ENCODE results near the gene TNFRSF25. TPM values are rescaled to one million over a fixed set of nuclear protein-coding genes. Genes with fewer than 3 reads are reported as not detected.

The TNFRSF25 gene
- total RNA-seq, 1 experiment from 2014 or later = 19.5 TPM

- ChIA-PET CTCF (interaction anchor here (0.9 to 6.9 kb wide), 21 partner anchors 9 to 212 kb away, joined by 3 to 281 read pairs (median 5); partner anchors contain the start of genes ACOT7, HES3 and RNF207), POLR2A (no interaction called here)
- peaks cover 20% of the 10 kb centered on the region for H3K4me1 Mint-ChIP-seq
- H3K36me3 Mint-ChIP-seq = no peaks in the 10 kb centered on the region
- H3K4me3 Mint-ChIP-seq = peak overlapping the region; percentile 62
- TF ChIP-seq GABPB1 (CRISPR knock-in tag; IDR thresholded peaks at IDR 0.05) = no peak
- TF ChIP-seq ZNF671 (CRISPR knock-in tag; IDR thresholded peaks at IDR 0.05) = no peak
- TF ChIP-seq ZBTB21 (CRISPR knock-in tag; IDR thresholded peaks at IDR 0.05; ENCODE audit: borderline replicate concordance) = 0 out of 2 replicates have a peak, but pooled peaks have one; percentile 55
- peak; percentile 47; the same call in 1 of the 2 replicates for TF ChIP-seq FOXK1 (CRISPR knock-in tag; IDR thresholded peaks at IDR 0.05)
- TF ChIP-seq FOXP1 (CRISPR knock-in tag; IDR thresholded peaks at IDR 0.05; ENCODE audit: borderline replicate concordance) = peak; percentile 73; the same call in 1 of the 2 replicates
- TF ChIP-seq, protein P1, sequence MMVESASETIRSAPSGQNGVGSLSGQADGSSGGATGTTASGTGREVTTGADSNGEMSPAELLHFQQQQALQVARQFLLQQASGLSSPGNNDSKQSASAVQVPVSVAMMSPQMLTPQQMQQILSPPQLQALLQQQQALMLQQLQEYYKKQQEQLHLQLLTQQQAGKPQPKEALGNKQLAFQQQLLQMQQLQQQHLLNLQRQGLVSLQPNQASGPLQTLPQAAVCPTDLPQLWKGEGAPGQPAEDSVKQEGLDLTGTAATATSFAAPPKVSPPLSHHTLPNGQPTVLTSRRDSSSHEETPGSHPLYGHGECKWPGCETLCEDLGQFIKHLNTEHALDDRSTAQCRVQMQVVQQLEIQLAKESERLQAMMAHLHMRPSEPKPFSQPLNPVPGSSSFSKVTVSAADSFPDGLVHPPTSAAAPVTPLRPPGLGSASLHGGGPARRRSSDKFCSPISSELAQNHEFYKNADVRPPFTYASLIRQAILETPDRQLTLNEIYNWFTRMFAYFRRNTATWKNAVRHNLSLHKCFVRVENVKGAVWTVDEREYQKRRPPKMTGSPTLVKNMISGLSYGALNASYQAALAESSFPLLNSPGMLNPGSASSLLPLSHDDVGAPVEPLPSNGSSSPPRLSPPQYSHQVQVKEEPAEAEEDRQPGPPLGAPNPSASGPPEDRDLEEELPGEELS (CRISPR knock-in tag; IDR thresholded peaks at IDR 0.05) = no peak; the same call in 1 of the 2 replicates
- TF ChIP-seq JAZF1 (CRISPR knock-in tag; IDR thresholded peaks at IDR 0.05) = no peak
- TF ChIP-seq, protein P2, sequence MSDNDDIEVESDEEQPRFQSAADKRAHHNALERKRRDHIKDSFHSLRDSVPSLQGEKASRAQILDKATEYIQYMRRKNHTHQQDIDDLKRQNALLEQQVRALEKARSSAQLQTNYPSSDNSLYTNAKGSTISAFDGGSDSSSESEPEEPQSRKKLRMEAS (CRISPR knock-in tag; IDR thresholded peaks at IDR 0.05) = peak; percentile 46; the same call in 1 of the 2 replicates
- TF ChIP-seq, protein P3, sequence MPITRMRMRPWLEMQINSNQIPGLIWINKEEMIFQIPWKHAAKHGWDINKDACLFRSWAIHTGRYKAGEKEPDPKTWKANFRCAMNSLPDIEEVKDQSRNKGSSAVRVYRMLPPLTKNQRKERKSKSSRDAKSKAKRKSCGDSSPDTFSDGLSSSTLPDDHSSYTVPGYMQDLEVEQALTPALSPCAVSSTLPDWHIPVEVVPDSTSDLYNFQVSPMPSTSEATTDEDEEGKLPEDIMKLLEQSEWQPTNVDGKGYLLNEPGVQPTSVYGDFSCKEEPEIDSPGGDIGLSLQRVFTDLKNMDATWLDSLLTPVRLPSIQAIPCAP (CRISPR knock-in tag; IDR thresholded peaks at IDR 0.05) = peak; percentile 21; the same call in 1 of the 2 replicates
- 0 out of 2 replicates have a peak, but pooled peaks have one; percentile 23 for TF ChIP-seq RELA (CRISPR knock-in tag; IDR thresholded peaks at IDR 0.05; ENCODE audit: borderline replicate concordance)
- no peaks in the 10 kb centered on the region for H3K9me3 Mint-ChIP-seq
- no peak overlapping the region for H3K27ac Mint-ChIP-seq
- no peak for DNase-seq (ENCODE audit: low spot score)
- no peak for ATAC-seq
- peaks cover 97% of the 10 kb centered on the region for H3K27me3 Mint-ChIP-seq (ENCODE audit: low read depth)
Measured at GRCh38 chr1:6418668-6419396, 47.1 kb downstream of the TNFRSF25 start.

- Mint-ChIP-seq H3K9me3 (no peaks in the 10 kb centered on the region), H3K27ac (no peak overlapping the region), H3K4me3 (no peak overlapping the region), H3K4me1 (peaks cover 20% of the 10 kb centered on the region), H3K27me3 (ENCODE audit: low read depth) (peaks cover 97% of the 10 kb centered on the region), H3K36me3 (no peaks in the 10 kb centered on the region)
- ATAC-seq (no peak), DNase-seq (ENCODE audit: low spot score) (no peak)
- ChIA-PET POLR2A (no interaction called here), CTCF (interaction anchor here (1.1 to 6.9 kb wide), 8 partner anchors 13 to 179 kb away, joined by 3 to 281 read pairs (median 20); partner anchors contain the start of gene HES3)
- TF ChIP-seq SMAD3 (CRISPR knock-in tag; IDR thresholded peaks at IDR 0.05; ENCODE audit: borderline replicate concordance) (no peak), MYBL2 (CRISPR knock-in tag; IDR thresholded peaks at IDR 0.05) (no peak), CREM (CRISPR knock-in tag; IDR thresholded peaks at IDR 0.05) (no peak), ZNF512 (CRISPR knock-in tag; IDR thresholded peaks at IDR 0.05; ENCODE audit: borderline replicate concordance) (no peak), JUN (CRISPR knock-in tag; IDR thresholded peaks at IDR 0.05) (no peak), STAT6 (CRISPR knock-in tag; conservative IDR thresholded peaks at IDR 0.05; ENCODE audit: low read depth) (no peak), MXD4 (CRISPR knock-in tag; IDR thresholded peaks at IDR 0.05; ENCODE audit: borderline replicate concordance) (no peak), ARID4B (CRISPR knock-in tag; IDR thresholded peaks at IDR 0.05; ENCODE audit: borderline replicate concordance) (no peak)
Measured at GRCh38 chr1:6417961-6418667, 47.9 kb downstream of the TNFRSF25 start.
